ENCODE data around the gene USP28.

The USP28 gene

DNA sequence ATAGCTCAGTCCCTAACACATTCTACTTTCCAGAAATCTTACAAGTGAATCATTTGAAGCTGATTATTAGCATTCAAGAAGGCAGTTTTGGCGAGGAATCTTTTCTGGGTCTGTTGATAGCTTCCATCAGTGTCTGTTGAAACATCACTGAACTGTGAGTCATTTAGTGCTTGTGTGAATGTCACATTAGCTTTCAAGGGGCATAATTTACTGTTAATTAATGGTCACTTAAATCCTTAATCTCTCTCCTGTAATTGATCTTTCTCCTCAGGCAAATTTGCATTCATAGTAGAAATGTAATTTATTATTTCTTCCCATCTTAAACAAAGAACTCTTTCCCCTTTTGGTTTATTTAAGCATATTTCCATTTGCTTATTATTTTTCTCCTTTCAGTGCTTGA lies 31.8 kb upstream of the USP28 start:
- TF ChIP-seq, protein P1, sequence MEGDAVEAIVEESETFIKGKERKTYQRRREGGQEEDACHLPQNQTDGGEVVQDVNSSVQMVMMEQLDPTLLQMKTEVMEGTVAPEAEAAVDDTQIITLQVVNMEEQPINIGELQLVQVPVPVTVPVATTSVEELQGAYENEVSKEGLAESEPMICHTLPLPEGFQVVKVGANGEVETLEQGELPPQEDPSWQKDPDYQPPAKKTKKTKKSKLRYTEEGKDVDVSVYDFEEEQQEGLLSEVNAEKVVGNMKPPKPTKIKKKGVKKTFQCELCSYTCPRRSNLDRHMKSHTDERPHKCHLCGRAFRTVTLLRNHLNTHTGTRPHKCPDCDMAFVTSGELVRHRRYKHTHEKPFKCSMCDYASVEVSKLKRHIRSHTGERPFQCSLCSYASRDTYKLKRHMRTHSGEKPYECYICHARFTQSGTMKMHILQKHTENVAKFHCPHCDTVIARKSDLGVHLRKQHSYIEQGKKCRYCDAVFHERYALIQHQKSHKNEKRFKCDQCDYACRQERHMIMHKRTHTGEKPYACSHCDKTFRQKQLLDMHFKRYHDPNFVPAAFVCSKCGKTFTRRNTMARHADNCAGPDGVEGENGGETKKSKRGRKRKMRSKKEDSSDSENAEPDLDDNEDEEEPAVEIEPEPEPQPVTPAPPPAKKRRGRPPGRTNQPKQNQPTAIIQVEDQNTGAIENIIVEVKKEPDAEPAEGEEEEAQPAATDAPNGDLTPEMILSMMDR (IDR thresholded peaks at IDR 0.05; ENCODE audit: unreplicated experiment in 3 of 3) = no peak
- Mint-ChIP-seq H3K4me1 (no peaks in the 10 kb centered on the region), H3K27me3 (ENCODE audit: low read depth) (peaks cover 17% of the 10 kb centered on the region), H3K9me3 (no peaks in the 10 kb centered on the region), H3K36me3 (ENCODE audit: low read depth) (no peaks in the 10 kb centered on the region), H3K4me3 (no peak overlapping the region), H3K27ac (no peak overlapping the region)

- Mint-ChIP-seq H3K9me3 (no peaks in the 10 kb centered on the region), H3K4me3 (no peak overlapping the region), H3K27ac (no peak overlapping the region), H3K36me3 (ENCODE audit: low read depth) (no peaks in the 10 kb centered on the region), H3K4me1 (no peaks in the 10 kb centered on the region), H3K27me3 (ENCODE audit: low read depth) (peaks cover 17% of the 10 kb centered on the region)
- TF ChIP-seq, protein P1 (IDR thresholded peaks at IDR 0.05; ENCODE audit: unreplicated experiment in 3 of 3) = no peak
Observed at GRCh38 chr11:113906516-113906915, 31.1 kb upstream of the USP28 start.

GRCh38 chr11:113906038-113906437 lies 30.7 kb upstream of the USP28 start:
- no peak overlapping the region for H3K27ac Mint-ChIP-seq
- H3K27me3 Mint-ChIP-seq (ENCODE audit: low read depth) = peaks cover 18% of the 10 kb centered on the region
- H3K4me3 Mint-ChIP-seq = no peak overlapping the region
- no peaks in the 10 kb centered on the region for H3K36me3 Mint-ChIP-seq (ENCODE audit: low read depth)
- no peaks in the 10 kb centered on the region for H3K4me1 Mint-ChIP-seq
- TF ChIP-seq, protein P1 (IDR thresholded peaks at IDR 0.05; ENCODE audit: unreplicated experiment in 3 of 3) = peak in 1 of 3 experiments; percentile 25
- H3K9me3 Mint-ChIP-seq = no peaks in the 10 kb centered on the region

DNA sequence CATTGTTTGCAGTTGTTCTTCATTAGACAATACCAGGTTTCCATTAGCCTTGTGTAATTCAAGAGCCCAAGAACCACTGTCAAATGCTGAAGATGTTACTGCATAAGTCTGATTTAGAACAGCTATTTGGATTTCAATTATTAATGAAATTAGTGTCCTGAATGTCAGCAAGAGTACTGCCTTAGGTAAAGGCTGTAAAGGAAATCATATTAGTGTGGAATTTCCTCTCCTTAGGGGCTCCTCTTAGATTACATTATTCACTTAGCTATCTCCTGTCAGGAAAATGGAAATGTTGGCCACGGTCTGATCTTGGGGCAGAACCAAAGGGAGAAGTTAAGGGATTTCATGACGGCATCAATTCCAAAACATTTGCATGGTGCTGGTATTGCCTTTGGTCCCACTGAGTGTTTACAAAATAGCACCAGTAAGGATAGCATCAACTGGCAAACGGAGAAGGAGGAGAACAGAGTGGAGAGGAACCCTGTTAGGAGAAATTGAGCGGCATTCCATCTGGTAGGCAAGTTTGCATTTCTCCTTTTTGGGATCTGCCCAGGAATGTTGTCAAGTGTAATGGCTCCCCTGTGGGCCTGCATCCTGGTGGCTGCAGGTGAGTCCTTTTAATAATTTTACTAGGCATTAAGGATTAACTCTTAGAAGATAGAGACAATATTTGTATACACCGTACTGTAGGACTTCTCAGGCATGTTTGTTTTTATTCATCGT lies 29.2 kb upstream of the USP28 start, which contains the start of gene HTR3B:
Gene HTR3B (plus strand): TSS at position 418 of the 723 bp plus-strand sequence. CDS start 138 bp downstream, at position 556.
- no peaks in the 10 kb centered on the region for H3K4me1 Mint-ChIP-seq
- H3K36me3 Mint-ChIP-seq (ENCODE audit: low read depth) = no peaks in the 10 kb centered on the region
- H3K27ac Mint-ChIP-seq = no peak within 1 kb of the TSS
- TF ChIP-seq, protein P1 (IDR thresholded peaks at IDR 0.05; ENCODE audit: unreplicated experiment in 3 of 3) = no peak
- peaks cover 24% of the 10 kb centered on the region for H3K27me3 Mint-ChIP-seq (ENCODE audit: low read depth)
- H3K4me3 Mint-ChIP-seq = no peak within 1 kb of the TSS
- H3K9me3 Mint-ChIP-seq = no peaks in the 10 kb centered on the region

GRCh38 chr11:113901141-113901540 lies 25.8 kb upstream of the USP28 start:
- peaks cover 9% of the 10 kb centered on the region for H3K4me1 Mint-ChIP-seq
- H3K27me3 Mint-ChIP-seq (ENCODE audit: low read depth) = peaks cover 14% of the 10 kb centered on the region
- TF ChIP-seq, protein P1 (IDR thresholded peaks at IDR 0.05; ENCODE audit: unreplicated experiment in 3 of 3) = no peak
- H3K36me3 Mint-ChIP-seq (ENCODE audit: low read depth) = no peaks in the 10 kb centered on the region
- H3K27ac Mint-ChIP-seq = no peak overlapping the region
- no peak overlapping the region for H3K4me3 Mint-ChIP-seq
- no peaks in the 10 kb centered on the region for H3K9me3 Mint-ChIP-seq
